OCI-LY7 (cell line): Measurements from ENCODE around the gene ZDHHC8. TPM values are rescaled to one million over a fixed set of nuclear protein-coding genes. Genes with fewer than 3 reads are reported as not detected.

ENCODE experiments used
- BruUV-seq: library from RNA; stranded (reverse); fragments of 400-500 nt; replicated peaks from 2 replicates; lab custom pipeline; 2021; lab: Mats Ljungman, UMichigan
- CTCF ChIA-PET: fragments of 300-600 bp; sonication (Branson Sonifier 250); formaldehyde crosslinking; loops from one replicate; lab custom pipeline; 2022; ENCODE audit warnings: antibody characterized with exemption; ENCODE audit not compliant: unreplicated experiment; lab: Charles Lee
- POLR2A ChIA-PET: fragments of 300-600 bp; sonication (Branson Sonifier 250); formaldehyde crosslinking; loops from one replicate; lab custom pipeline; 2022; ENCODE audit warnings: antibody characterized with exemption; lab: Charles Lee
- DNase-seq: peaks from one replicate; pipeline ENCODE4 v3.0.0-alpha.2; 2015; ENCODE audit warnings: low spot score
- H2AFZ ChIP-seq: fragments of 200-600 bp; sonication (generic), shearing (Covaris generic); 2 replicates; pipeline ENCODE4 v1.6.1; 2014; ENCODE audit warnings: mild to moderate bottlenecking, antibody characterized with exemption, low read length, moderate library complexity
- H3K27ac ChIP-seq: fragments of 200-600 bp; sonication (generic); 2 replicates; pipeline ENCODE4 v1.5.1; 2014; ENCODE audit warnings: mixed run types, low read depth, mild to moderate bottlenecking, moderate library complexity, low read length, inconsistent platforms; ENCODE audit not compliant: poor library complexity, severe bottlenecking
- H3K36me3 ChIP-seq: fragments of 200-600 bp; sonication (generic); 2 replicates; pipeline ENCODE4 v1.6.1; 2014; ENCODE audit warnings: mild to moderate bottlenecking, antibody characterized with exemption, low read length, moderate library complexity, mixed read lengths; ENCODE audit not compliant: insufficient read depth
- H3K4me1 ChIP-seq: fragments of 200-600 bp; sonication (generic); 2 replicates; pipeline ENCODE4 v1.5.1; 2014; ENCODE audit warnings: mild to moderate bottlenecking, low read length; ENCODE audit not compliant: insufficient read depth, poor library complexity, severe bottlenecking
- H3K4me2 ChIP-seq: fragments of 200-600 bp; sonication (generic); 2 replicates; pipeline ENCODE4 v1.6.1; 2014; ENCODE audit warnings: mild to moderate bottlenecking, low read length
- H3K4me3 ChIP-seq: fragments of 200-600 bp; sonication (generic); 2 replicates; pipeline ENCODE4 v1.5.1; 2014; ENCODE audit warnings: mild to moderate bottlenecking, low read depth, low read length; ENCODE audit not compliant: poor library complexity, severe bottlenecking
- H3K79me2 ChIP-seq: fragments of 200-600 bp; sonication (generic); 2 replicates; pipeline ENCODE4 v1.6.1; 2016; ENCODE audit warnings: low read depth, mild to moderate bottlenecking, low read length, moderate library complexity, mixed read lengths; ENCODE audit not compliant: insufficient read depth
- H3K9me2 ChIP-seq: fragments of 200-600 bp; sonication (generic); 2 replicates; pipeline ENCODE4 v1.6.1; 2016; ENCODE audit warnings: mild to moderate bottlenecking, low read length, mixed read lengths; ENCODE audit not compliant: insufficient read depth
- H3K9me3 ChIP-seq: fragments of 200-600 bp; sonication (generic); 2 replicates; pipeline ENCODE4 v1.6.1; 2014; ENCODE audit warnings: mild to moderate bottlenecking, mixed run types, low read length, mixed read lengths
- H4K20me1 ChIP-seq: fragments of 200-600 bp; sonication (generic); 2 replicates; pipeline ENCODE4 v1.6.1; 2014; ENCODE audit warnings: mild to moderate bottlenecking, antibody characterized with exemption, low read length, moderate library complexity, mixed read lengths; ENCODE audit not compliant: insufficient read depth
- EZH2phosphoT487 ChIP-seq: fragments of 200-600 bp; sonication (generic); IDR thresholded peaks from 2 replicates; pipeline ENCODE4 v1.6.1; 2018; ENCODE audit warnings: low read depth, borderline replicate concordance, mild to moderate bottlenecking, mixed run types, antibody characterized with exemption, low read length, moderate library complexity, mixed read lengths
- intact Hi-C: fragments of 100-400 bp; cut with micrococcal nuclease; formaldehyde crosslinking; loops from one replicate; pipeline ENCODE4 v1.10.0; 2022; ENCODE audit not compliant: unreplicated experiment
- total RNA-seq, 2 experiments: library from RNA; depleted of rRNA in 1 of 2; stranded (reverse); fragments of >200 nt in 1 of 2; shearing (Covaris generic) in 1 of 2; gene quantifications; 2 replicates each; pipeline ENCODE4 v1.2.3, GENCODE V29; 2014 to 2022
- TF ChIP-seq, protein P1 (sequence below): fragments of 200-600 bp; sonication (generic); conservative IDR thresholded peaks from 2 replicates; pipeline ENCODE4 v1.5.1; 2014; ENCODE audit warnings: mild to moderate bottlenecking, antibody characterized with exemption, low read length, moderate library complexity, mixed read lengths

ZDHHC8 gene
- total RNA-seq, 2 experiments from 2014 or later, result 2.3 to 16.7 TPM

GRCh38 chr22:20125201-20126174 is 6.1 kb upstream of the ZDHHC8 start:
- no peaks in the 10 kb centered on the region for H3K9me2 ChIP-seq
- no peak overlapping the region for H3K4me2 ChIP-seq
- no peaks in the 10 kb centered on the region for H3K9me3 ChIP-seq
- intact Hi-C loops, result no loop called here
- peaks cover 82% of the 10 kb centered on the region for H3K36me3 ChIP-seq
- H3K27ac ChIP-seq, result no peak overlapping the region
- DNase-seq, result no peak
- no peak overlapping the region for H3K4me3 ChIP-seq
- no peak overlapping the region for H2AFZ ChIP-seq
- peaks cover 24% of the 10 kb centered on the region for H3K79me2 ChIP-seq
- POLR2A ChIA-PET, result no interaction called here
- H3K4me1 ChIP-seq, result peaks cover 11% of the 10 kb centered on the region
- CTCF ChIA-PET, result no interaction called here
- H4K20me1 ChIP-seq, result peaks cover 15% of the 10 kb centered on the region
- TF ChIP-seq, protein P1, sequence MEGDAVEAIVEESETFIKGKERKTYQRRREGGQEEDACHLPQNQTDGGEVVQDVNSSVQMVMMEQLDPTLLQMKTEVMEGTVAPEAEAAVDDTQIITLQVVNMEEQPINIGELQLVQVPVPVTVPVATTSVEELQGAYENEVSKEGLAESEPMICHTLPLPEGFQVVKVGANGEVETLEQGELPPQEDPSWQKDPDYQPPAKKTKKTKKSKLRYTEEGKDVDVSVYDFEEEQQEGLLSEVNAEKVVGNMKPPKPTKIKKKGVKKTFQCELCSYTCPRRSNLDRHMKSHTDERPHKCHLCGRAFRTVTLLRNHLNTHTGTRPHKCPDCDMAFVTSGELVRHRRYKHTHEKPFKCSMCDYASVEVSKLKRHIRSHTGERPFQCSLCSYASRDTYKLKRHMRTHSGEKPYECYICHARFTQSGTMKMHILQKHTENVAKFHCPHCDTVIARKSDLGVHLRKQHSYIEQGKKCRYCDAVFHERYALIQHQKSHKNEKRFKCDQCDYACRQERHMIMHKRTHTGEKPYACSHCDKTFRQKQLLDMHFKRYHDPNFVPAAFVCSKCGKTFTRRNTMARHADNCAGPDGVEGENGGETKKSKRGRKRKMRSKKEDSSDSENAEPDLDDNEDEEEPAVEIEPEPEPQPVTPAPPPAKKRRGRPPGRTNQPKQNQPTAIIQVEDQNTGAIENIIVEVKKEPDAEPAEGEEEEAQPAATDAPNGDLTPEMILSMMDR, result no peak
- no peak for TF ChIP-seq EZH2phosphoT487
- BruUV-seq, result no TSS peak

DNA sequence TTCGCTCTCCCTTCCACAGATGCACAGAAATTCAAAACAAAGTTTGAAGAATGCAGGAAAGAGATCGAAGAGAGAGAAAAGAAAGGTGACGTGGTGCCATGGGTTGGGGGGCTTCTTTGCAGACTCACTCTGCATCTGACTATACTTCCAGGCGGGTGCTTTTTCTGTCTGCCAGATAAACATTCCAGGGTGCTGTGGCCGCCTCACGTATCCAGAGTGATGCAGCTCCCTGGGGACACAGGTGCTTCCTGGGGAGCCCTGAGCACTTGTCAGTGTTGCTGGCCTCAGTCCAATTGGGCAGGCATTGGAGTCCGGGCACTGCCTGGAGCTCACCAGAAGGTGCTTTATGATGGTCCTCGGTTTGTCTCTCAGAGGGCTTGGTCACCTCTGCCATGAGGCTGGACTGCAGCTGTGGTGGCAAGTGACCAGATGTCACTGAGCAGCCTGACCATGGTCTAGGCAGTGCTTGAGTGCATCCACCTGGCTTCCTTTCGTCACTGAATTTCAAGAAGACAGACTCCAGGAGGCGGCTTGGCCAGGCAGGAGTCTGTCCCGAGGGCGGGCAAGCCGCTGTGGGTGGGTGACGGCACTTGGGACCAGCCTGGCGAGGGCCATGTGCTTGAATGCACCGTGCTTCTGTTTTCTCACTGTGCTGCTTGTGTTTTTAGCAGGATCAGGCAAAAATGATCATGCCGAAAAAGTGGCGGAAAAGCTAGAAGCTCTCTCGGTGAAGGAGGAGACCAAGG is 5.1 kb upstream of the ZDHHC8 start:
- H3K4me1 ChIP-seq, result peaks cover 11% of the 10 kb centered on the region
- no TSS peak for BruUV-seq
- no peak overlapping the region for H2AFZ ChIP-seq
- no peak overlapping the region for H3K4me2 ChIP-seq
- ChIA-PET POLR2A (no interaction called here), CTCF (no interaction called here)
- H3K9me3 ChIP-seq, result no peaks in the 10 kb centered on the region
- TF ChIP-seq, protein P1, result no peak
- TF ChIP-seq EZH2phosphoT487, result no peak
- DNase-seq, result no peak
- intact Hi-C loops, result no loop called here
- H3K9me2 ChIP-seq, result no peaks in the 10 kb centered on the region
- H3K79me2 ChIP-seq, result peaks cover 15% of the 10 kb centered on the region; the same call in 1 of the 2 replicates
- H3K4me3 ChIP-seq, result no peak overlapping the region
- H3K36me3 ChIP-seq, result peaks cover 72% of the 10 kb centered on the region
- no peak overlapping the region for H3K27ac ChIP-seq
- H4K20me1 ChIP-seq, result peaks cover 14% of the 10 kb centered on the region
